Activated CD8-positive, alpha-beta memory T cell treated with anti-CD3 and anti-CD28 coated beads, Interleukin-2, amount 50 U/mL, for 4 hours (primary cell): ENCODE results near the gene ST6GALNAC6.
A peak's percentile ranks its signal among the peaks of the same experiment; 100 is the strongest.

Source experiments
- DNase-seq: peaks from one replicate; pipeline ENCODE4 v3.0.0-alpha.2; 2020

ST6GALNAC6 gene

GRCh38 chr9:127899128-127899943 lies at the start of gene ST6GALNAC6:
TSS of gene ST6GALNAC6 (minus strand) at chr9:127899603. CDS start at chr9:127897981, 1,622 bp downstream.
- peak; percentile 75 for DNase-seq

- DNase-seq: no peak
Observed at GRCh38 chr9:127947841-127948710, 48.7 kb upstream of the ST6GALNAC6 start.

- DNase-seq: no peak
Observed at GRCh38 chr9:127946728-127947127, 47.3 kb upstream of the ST6GALNAC6 start.

GRCh38 chr9:127945942-127946341 lies 46.5 kb upstream of the ST6GALNAC6 start:
- no peak for DNase-seq

- no peak for DNase-seq
Observed at GRCh38 chr9:127945338-127945737, 45.9 kb upstream of the ST6GALNAC6 start.

- no peak for DNase-seq
Observed at GRCh38 chr9:127944586-127945218, 45.3 kb upstream of the ST6GALNAC6 start.

GRCh38 chr9:127943731-127944144 lies 44.3 kb upstream of the ST6GALNAC6 start:
- DNase-seq: peak; percentile 80

- DNase-seq: no peak
Observed at GRCh38 chr9:127943011-127943662, 43.7 kb upstream of the ST6GALNAC6 start.

- peak; percentile 53 for DNase-seq
Observed at GRCh38 chr9:127942216-127943010, 43.0 kb upstream of the ST6GALNAC6 start.

GRCh38 chr9:127941961-127942215 lies 42.5 kb upstream of the ST6GALNAC6 start:
- DNase-seq: no peak

GRCh38 chr9:127941062-127941960 lies 41.9 kb upstream of the ST6GALNAC6 start:
- DNase-seq: no peak

- DNase-seq: no peak
Observed at GRCh38 chr9:127940593-127940992, 41.2 kb upstream of the ST6GALNAC6 start.

- no peak for DNase-seq
Observed at GRCh38 chr9:127938298-127938690, 38.9 kb upstream of the ST6GALNAC6 start.

- DNase-seq: peak; percentile 86
Observed at GRCh38 chr9:127937388-127938297, 38.2 kb upstream of the ST6GALNAC6 start, which contains the start of gene DPM2. TSS of gene DPM2 (minus strand) at chr9:127937854. CDS start at chr9:127937820, 34 bp downstream.

- DNase-seq: no peak
Observed at GRCh38 chr9:127937056-127937387, 37.6 kb upstream of the ST6GALNAC6 start.

GRCh38 chr9:127936347-127936852 lies 37.0 kb upstream of the ST6GALNAC6 start:
- DNase-seq: no peak

- no peak for DNase-seq
Observed at GRCh38 chr9:127935765-127936221, 36.4 kb upstream of the ST6GALNAC6 start.

GRCh38 chr9:127934986-127935385 lies 35.6 kb upstream of the ST6GALNAC6 start:
- DNase-seq: no peak

- no peak for DNase-seq
Observed at GRCh38 chr9:127934248-127934647, 34.8 kb upstream of the ST6GALNAC6 start.
